WTC11 (cell line): ENCODE data around the gene ZNF574. TPM values are rescaled to one million over a fixed set of nuclear protein-coding genes. Genes with fewer than 3 reads are reported as not detected.
A peak's percentile ranks its signal among the peaks of the same experiment; 100 is the strongest.

ENCODE experiments used
- ATAC-seq: fragments of 200-7000 bp; cut with Tn5 transposase; 2 replicates; pipeline ENCODE4 v1.10.0; 2021; ENCODE audit warnings: mild to moderate bottlenecking, moderate library complexity
- CTCF ChIA-PET: fragments of 300-600 bp; sonication (Branson Sonifier 250); formaldehyde crosslinking; loops from one replicate; lab custom pipeline; 2021; ENCODE audit warnings: antibody characterized with exemption; lab: Charles Lee
- POLR2A ChIA-PET: fragments of 350-600 bp; sonication (Branson Sonifier 250); formaldehyde crosslinking; loops from one replicate; lab custom pipeline; 2021; ENCODE audit warnings: antibody characterized with exemption; lab: Charles Lee
- DNase-seq: peaks from one replicate; pipeline ENCODE4 v3.0.0; 2021; ENCODE audit warnings: low spot score
- H3K27ac Mint-ChIP-seq: 2 replicates; pipeline ENCODE4 v1.8.0; 2021; ENCODE audit warnings: mixed read lengths
- H3K27me3 Mint-ChIP-seq: 2 replicates; pipeline ENCODE4 v1.8.0; 2021; ENCODE audit warnings: low read depth, mild to moderate bottlenecking, moderate library complexity, mixed read lengths
- H3K36me3 Mint-ChIP-seq: 2 replicates; pipeline ENCODE4 v1.8.0; 2021; ENCODE audit warnings: mixed read lengths
- H3K4me1 Mint-ChIP-seq: 2 replicates; pipeline ENCODE4 v1.8.0; 2022; ENCODE audit warnings: mixed read lengths
- H3K4me3 Mint-ChIP-seq: 2 replicates; pipeline ENCODE4 v1.8.0; 2021; ENCODE audit warnings: mild to moderate bottlenecking, moderate library complexity, mixed read lengths
- H3K9me3 Mint-ChIP-seq: 2 replicates; pipeline ENCODE4 v1.8.0; 2021; ENCODE audit warnings: mixed read lengths
- ARID4B ChIP-seq: sonication (generic); formaldehyde crosslinking; IDR thresholded peaks from 2 replicates; pipeline ENCODE4 v1.8.0; 2023; ENCODE audit warnings: missing genetic modification reagents, mild to moderate bottlenecking, borderline replicate concordance
- ATF1 ChIP-seq: sonication (generic); formaldehyde crosslinking; IDR thresholded peaks from 2 replicates; pipeline ENCODE4 v1.8.1; 2023; ENCODE audit warnings: mild to moderate bottlenecking, moderate library complexity, missing genetic modification reagents
- ERG ChIP-seq: fragments of 250-450 bp; sonication (Bioruptor Pico); IDR thresholded peaks from 2 replicates; pipeline ENCODE4 v1.8.0; 2021; ENCODE audit warnings: mild to moderate bottlenecking
- FOXK1 ChIP-seq: sonication (generic); formaldehyde crosslinking; IDR thresholded peaks from 2 replicates; pipeline ENCODE4 v1.8.0; 2022; ENCODE audit warnings: mild to moderate bottlenecking, moderate library complexity, missing genetic modification reagents
- GABPB1 ChIP-seq: sonication (generic); formaldehyde crosslinking; IDR thresholded peaks from 2 replicates; pipeline ENCODE4 v1.8.1; 2023; ENCODE audit warnings: mild to moderate bottlenecking, missing genetic modification reagents
- HMGA2 ChIP-seq: fragments of 250-450 bp; sonication (Bioruptor Pico); IDR thresholded peaks from 2 replicates; pipeline ENCODE4 v1.4.0; 2021; ENCODE audit warnings: mild to moderate bottlenecking, moderate library complexity
- MLX ChIP-seq: sonication (generic); formaldehyde crosslinking; IDR thresholded peaks from 2 replicates; pipeline ENCODE4 v1.8.1; 2023; ENCODE audit warnings: mild to moderate bottlenecking, missing genetic modification reagents, moderate library complexity
- PREB ChIP-seq: sonication (generic); formaldehyde crosslinking; IDR thresholded peaks from 2 replicates; pipeline ENCODE4 v1.8.1; 2022; ENCODE audit warnings: mild to moderate bottlenecking, missing genetic modification reagents, moderate library complexity, borderline replicate concordance
- SMAD3 ChIP-seq: sonication (generic); formaldehyde crosslinking; IDR thresholded peaks from 2 replicates; pipeline ENCODE4 v1.8.0; 2022; ENCODE audit warnings: missing genetic modification reagents, mild to moderate bottlenecking, borderline replicate concordance
- SP1 ChIP-seq: sonication (generic); formaldehyde crosslinking; conservative IDR thresholded peaks from 2 replicates; pipeline ENCODE4 v1.8.1; 2022; ENCODE audit warnings: missing genetic modification reagents
- STAT6 ChIP-seq: sonication (generic); formaldehyde crosslinking; conservative IDR thresholded peaks from 2 replicates; pipeline ENCODE4 v1.8.1; 2023; ENCODE audit warnings: mild to moderate bottlenecking, low read depth, missing genetic modification reagents, moderate library complexity
- TEAD1 ChIP-seq: sonication (generic); formaldehyde crosslinking; IDR thresholded peaks from 2 replicates; pipeline ENCODE4 v1.8.0; 2022; ENCODE audit warnings: mild to moderate bottlenecking, missing genetic modification reagents
- TP53 ChIP-seq: sonication (generic); formaldehyde crosslinking; IDR thresholded peaks from 2 replicates; pipeline ENCODE4 v1.8.1; 2023; ENCODE audit warnings: mild to moderate bottlenecking, missing genetic modification reagents
- ZNF121 ChIP-seq: sonication (generic); formaldehyde crosslinking; IDR thresholded peaks from 2 replicates; pipeline ENCODE4 v1.8.0; 2023; ENCODE audit warnings: missing genetic modification reagents
- ZNF512 ChIP-seq: sonication (generic); formaldehyde crosslinking; IDR thresholded peaks from 2 replicates; pipeline ENCODE4 v1.8.1; 2022; ENCODE audit warnings: missing genetic modification reagents, borderline replicate concordance
- total RNA-seq: library from RNA; stranded (reverse); gene quantifications from 3 replicates; pipeline ENCODE4 v1.2.3, GENCODE V29; 2021

The ZNF574 gene
- total RNA-seq, 1 experiment from 2014 or later: 30.6 TPM

GRCh38 chr19:42080764-42081375 is 4.9 kb downstream of the ZNF574 start (continued):
- no peak for TF ChIP-seq ERG

- Mint-ChIP-seq H3K27ac (peak overlapping the region; percentile 46; the same call in 1 of the 2 replicates), H3K4me1 (peaks cover 18% of the 10 kb centered on the region), H3K36me3 (peaks cover 35% of the 10 kb centered on the region), H3K27me3 (no peaks in the 10 kb centered on the region), H3K9me3 (no peaks in the 10 kb centered on the region), H3K4me3 (no peak overlapping the region)
- ChIA-PET POLR2A (interaction anchor here (0.9 kb wide), 1 partner anchor 21 kb away, joined by 3 read pairs; no protein-coding TSS in a partner anchor), CTCF (interaction anchor here (0.6 to 1.2 kb wide), 9 partner anchors 10 to 359 kb away, joined by 3 to 7 read pairs (median 3); no protein-coding TSS in a partner anchor)
- ATAC-seq (peak; percentile 72), DNase-seq (no peak)
- no peak for TF ChIP-seq FOXK1 (CRISPR knock-in tag)
- no peak for TF ChIP-seq PREB
- no peak for TF ChIP-seq ZNF121 (CRISPR knock-in tag)
- TF ChIP-seq ATF1 (CRISPR knock-in tag): no peak
- TF ChIP-seq TEAD1 (CRISPR knock-in tag): no peak
- TF ChIP-seq HMGA2: no peak
- no peak for TF ChIP-seq SMAD3
- TF ChIP-seq GABPB1: no peak
- no peak for TF ChIP-seq MLX (CRISPR knock-in tag)
- no peak for TF ChIP-seq STAT6 (CRISPR knock-in tag)
- no peak for TF ChIP-seq SP1 (CRISPR knock-in tag)
- no peak for TF ChIP-seq ZNF512 (CRISPR knock-in tag)
- no peak for TF ChIP-seq TP53 (CRISPR knock-in tag)
These were observed 5.7 kb downstream of the ZNF574 start for GRCh38 chr19:42081584-42082203.

GRCh38 chr19:42083537-42083936 is 7.6 kb downstream of the ZNF574 start:
- DNase-seq (no peak), ATAC-seq (no peak)
- Mint-ChIP-seq H3K36me3 (peaks cover 29% of the 10 kb centered on the region), H3K4me1 (peaks cover 12% of the 10 kb centered on the region), H3K9me3 (no peaks in the 10 kb centered on the region), H3K27ac (no peak overlapping the region), H3K4me3 (no peak overlapping the region), H3K27me3 (no peaks in the 10 kb centered on the region)
- POLR2A ChIA-PET: no interaction called here
- CTCF ChIA-PET: interaction anchor here (2.3 kb wide), 1 partner anchor 25 kb away, joined by 5 read pairs; no protein-coding TSS in a partner anchor
- TF ChIP-seq ZNF121 (CRISPR knock-in tag) (peak; percentile 77), ARID4B (CRISPR knock-in tag) (no peak)
- TF ChIP-seq, all 79 proteins: peak for 1
